AG04450 (cell line): ENCODE results near the gene SDHAF1. TPM values are rescaled to one million over a fixed set of nuclear protein-coding genes. Genes with fewer than 3 reads are reported as not detected.
"Not testable (repeated sequence)": the region's sequence is repeated elsewhere in the genome, so short reads cannot be mapped to it uniquely, and the experiment has no call there.

Experiments
- CTCF ChIA-PET: fragments of 300-600, 350-600 bp; formaldehyde crosslinking; extraction: SDS; loops from one replicate; lab custom pipeline; 2022; ENCODE audit warnings: antibody characterized with exemption, inconsistent platforms; lab: Charles Lee
- POLR2A ChIA-PET: fragments of 350-600 bp; formaldehyde crosslinking; extraction: SDS; loops from one replicate; lab custom pipeline; 2021; ENCODE audit warnings: antibody characterized with exemption, inconsistent platforms; lab: Yijun Ruan, JAX
- DNase-seq: peaks from one replicate; pipeline ENCODE4 v3.0.0-alpha.2; 2011; ENCODE audit warnings: low read depth, low spot score
- H3K27ac ChIP-seq: one replicate; pipeline ENCODE4 v1.5.1; 2012; ENCODE audit warnings: low read depth, low read length, control low read depth
- H3K27me3 ChIP-seq: one replicate; pipeline ENCODE4 v1.6.0; 2012; ENCODE audit warnings: low read length; ENCODE audit not compliant: control insufficient read depth, insufficient read depth
- H3K4me3 ChIP-seq: 2 replicates; pipeline ENCODE4 v1.5.1; 2011; ENCODE audit warnings: mild to moderate bottlenecking, low read depth, low read length, control low read depth
- H3K9me3 ChIP-seq: 2 replicates; pipeline ENCODE4 v1.5.1; 2012; ENCODE audit warnings: low read length; ENCODE audit not compliant: control insufficient read depth, insufficient read depth
- polyA plus RNA-seq: library from polyadenylated mRNA; depleted of rRNA; stranded (reverse); fragments of >200 nt; gene quantifications from 2 replicates; pipeline ENCODE4 v1.2.3, GENCODE V29; 2011; rRNA removed
- small RNA-seq: library from RNA; depleted of rRNA; stranded (forward); fragments of <200 nt; gene quantifications from one replicate; pipeline ENCODE3, GENCODE V24; 2012; ENCODE audit warnings: low read depth; ENCODE audit not compliant: insufficient read length
- TF ChIP-seq, protein P1 (sequence below): IDR thresholded peaks from 2 replicates; pipeline ENCODE4 v1.5.1; 2011; ENCODE audit warnings: low read depth, low read length, control low read depth, inconsistent platforms

The SDHAF1 gene
- polyA plus RNA-seq, 1 experiment: 7.5 TPM

GRCh38 chr19:36040495-36040894 lies 45.5 kb downstream of the SDHAF1 start:
- no peaks in the 10 kb centered on the region; the same call in 1 of the 2 replicates for H3K9me3 ChIP-seq
- H3K4me3 ChIP-seq: no peak overlapping the region
- H3K27me3 ChIP-seq: no peaks in the 10 kb centered on the region
- TF ChIP-seq, protein P1, sequence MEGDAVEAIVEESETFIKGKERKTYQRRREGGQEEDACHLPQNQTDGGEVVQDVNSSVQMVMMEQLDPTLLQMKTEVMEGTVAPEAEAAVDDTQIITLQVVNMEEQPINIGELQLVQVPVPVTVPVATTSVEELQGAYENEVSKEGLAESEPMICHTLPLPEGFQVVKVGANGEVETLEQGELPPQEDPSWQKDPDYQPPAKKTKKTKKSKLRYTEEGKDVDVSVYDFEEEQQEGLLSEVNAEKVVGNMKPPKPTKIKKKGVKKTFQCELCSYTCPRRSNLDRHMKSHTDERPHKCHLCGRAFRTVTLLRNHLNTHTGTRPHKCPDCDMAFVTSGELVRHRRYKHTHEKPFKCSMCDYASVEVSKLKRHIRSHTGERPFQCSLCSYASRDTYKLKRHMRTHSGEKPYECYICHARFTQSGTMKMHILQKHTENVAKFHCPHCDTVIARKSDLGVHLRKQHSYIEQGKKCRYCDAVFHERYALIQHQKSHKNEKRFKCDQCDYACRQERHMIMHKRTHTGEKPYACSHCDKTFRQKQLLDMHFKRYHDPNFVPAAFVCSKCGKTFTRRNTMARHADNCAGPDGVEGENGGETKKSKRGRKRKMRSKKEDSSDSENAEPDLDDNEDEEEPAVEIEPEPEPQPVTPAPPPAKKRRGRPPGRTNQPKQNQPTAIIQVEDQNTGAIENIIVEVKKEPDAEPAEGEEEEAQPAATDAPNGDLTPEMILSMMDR: no peak
- ChIA-PET POLR2A (no interaction called here), CTCF (no interaction called here)
- DNase-seq: no peak
- H3K27ac ChIP-seq: no peak overlapping the region

DNA sequence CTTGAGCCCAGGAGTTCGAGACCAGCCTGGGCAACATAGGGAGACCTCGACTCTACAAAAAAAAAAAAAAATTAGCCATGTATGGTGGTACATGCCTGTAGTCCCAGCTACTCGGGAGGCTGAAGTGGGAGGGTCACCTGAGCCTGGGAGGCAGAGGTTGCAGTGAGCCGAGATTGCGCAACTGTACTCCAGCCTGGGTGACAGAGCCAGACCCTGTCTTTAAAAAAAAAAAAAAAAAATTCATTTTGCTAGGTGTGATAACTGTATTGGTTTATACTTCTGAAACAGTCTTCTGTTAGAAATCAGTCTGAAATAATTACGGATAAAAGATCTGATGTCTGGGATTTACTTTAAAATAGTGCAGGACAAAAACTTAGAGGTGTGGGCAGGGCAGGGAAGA lies 46.1 kb downstream of the SDHAF1 start:
- H3K27ac ChIP-seq, H3K9me3 ChIP-seq, DNase-seq, CTCF ChIA-PET, H3K4me3 ChIP-seq, H3K27me3 ChIP-seq: not testable (repeated sequence)
- POLR2A ChIA-PET: interaction anchor here (1.1 to 1.2 kb wide), 2 partner anchors 13 to 27 kb away, joined by 10 to 18 read pairs; partner anchors contain the start of genes ALKBH6, THAP8 and WDR62

DNA sequence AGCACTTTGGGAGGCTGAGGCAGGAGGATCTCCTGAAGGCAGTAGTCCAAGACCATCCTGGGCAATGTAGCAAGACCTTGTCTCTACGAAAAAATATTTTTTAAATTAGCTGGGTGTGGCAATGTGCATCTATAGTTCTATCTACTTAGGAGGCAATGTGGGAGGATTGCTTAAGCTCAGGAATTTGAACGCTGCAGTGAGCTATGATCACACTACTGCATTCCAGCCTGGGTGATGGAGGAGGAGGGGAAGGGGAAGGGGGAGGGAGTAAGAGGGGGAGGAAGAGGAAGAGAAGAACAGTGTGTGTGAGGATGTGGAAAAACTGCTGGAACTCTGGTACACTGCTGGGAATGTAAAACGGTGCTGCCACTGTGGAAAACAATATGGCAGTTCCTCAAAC lies 46.8 kb downstream of the SDHAF1 start:
- TF ChIP-seq, protein P1: no peak
- Histone ChIP-seq H3K9me3 (no peaks in the 10 kb centered on the region; the same call in 1 of the 2 replicates), H3K27ac (peak overlapping the region; percentile 59), H3K27me3 (no peaks in the 10 kb centered on the region), H3K4me3 (no peak overlapping the region)
- CTCF ChIA-PET: no interaction called here
- DNase-seq: peak; percentile 59
- POLR2A ChIA-PET: interaction anchor here (0.6 to 1.2 kb wide), 5 partner anchors 12 to 132 kb away, joined by 3 to 18 read pairs (median 4); partner anchors contain the start of genes ALKBH6, THAP8 and WDR62

DNA sequence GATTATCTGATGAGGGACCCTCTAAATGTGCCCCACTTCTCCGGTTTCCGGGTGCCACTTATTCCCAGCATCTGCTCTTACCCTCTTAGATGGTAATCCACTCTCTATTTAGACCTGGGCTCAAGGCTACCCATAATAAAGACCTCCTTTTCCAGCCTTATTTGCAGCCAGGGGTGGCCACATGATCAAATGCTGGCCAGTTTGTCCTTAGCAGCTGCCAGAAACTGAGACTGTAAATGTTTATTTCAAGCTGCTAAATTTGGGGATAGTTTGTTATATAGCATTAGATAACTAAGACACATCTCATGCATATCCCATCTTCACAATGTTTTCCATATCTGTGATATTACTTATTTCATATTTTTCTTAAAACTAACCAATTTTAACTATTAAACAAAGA lies 49.0 kb downstream of the SDHAF1 start:
- DNase-seq: no peak
- no peak overlapping the region for H3K4me3 ChIP-seq
- CTCF ChIA-PET: interaction anchor here (1.2 kb wide), 1 partner anchor 10 kb away, joined by 3 read pairs; the partner anchor contains the start of gene THAP8
- H3K27me3 ChIP-seq: no peaks in the 10 kb centered on the region
- H3K9me3 ChIP-seq: no peaks in the 10 kb centered on the region; the same call in 1 of the 2 replicates
- POLR2A ChIA-PET: interaction anchor here (1.3 kb wide), 1 partner anchor 10 kb away, joined by 4 read pairs; the partner anchor contains the start of gene THAP8
- H3K27ac ChIP-seq: no peak overlapping the region
- TF ChIP-seq, protein P1: no peak

Small RNA genes within 50 kb of the gene (small RNA-seq; reads per million reads assigned to genes)
- not detected for gene AF038458.1

Other genes starting within 250 kb of the SDHAF1 start
- 10.2 and 11.8 TPM in 2 replicates for gene U2AF1L4, start 249.8 kb upstream of the SDHAF1 start, polyA plus RNA-seq
- 41.0 and 52.7 TPM in 2 replicates for gene PSENEN, start 249.5 kb upstream of the SDHAF1 start, polyA plus RNA-seq
- 5.5 and 7.6 TPM in 2 replicates for gene LIN37, start 246.6 kb upstream of the SDHAF1 start, polyA plus RNA-seq
- gene HSPB6, start 238.2 kb upstream of the SDHAF1 start, polyA plus RNA-seq: 31.7 and 46.5 TPM in 2 replicates
- 5.2 and 7.1 TPM in 2 replicates for gene PROSER3, start 237.0 kb upstream of the SDHAF1 start, polyA plus RNA-seq
- 0.82 and 1.2 TPM in 2 replicates for gene ARHGAP33, start 219.6 kb upstream of the SDHAF1 start, polyA plus RNA-seq
- gene PRODH2, start 182.3 kb upstream of the SDHAF1 start, polyA plus RNA-seq: not detected in 2 replicates
- gene NPHS1, start 142.7 kb upstream of the SDHAF1 start, polyA plus RNA-seq: not detected in 2 replicates
- gene KIRREL2, start 138.3 kb upstream of the SDHAF1 start, polyA plus RNA-seq: not detected in 2 replicates
- 6.8 and 10.9 TPM in 2 replicates for gene APLP1, start 126.6 kb upstream of the SDHAF1 start, polyA plus RNA-seq
- 1.5 and 2.3 TPM in 2 replicates for gene NFKBID, start 94.6 kb upstream of the SDHAF1 start, polyA plus RNA-seq
- 0.31 and 0.42 TPM in 2 replicates for gene HCST, start 92.7 kb upstream of the SDHAF1 start, polyA plus RNA-seq
- gene TYROBP, start 86.9 kb upstream of the SDHAF1 start, polyA plus RNA-seq: not detected in 2 replicates
- 0.69 and 1.1 TPM in 2 replicates for gene LRFN3, start 58.8 kb upstream of the SDHAF1 start, polyA plus RNA-seq
- gene SYNE4, start 13.6 kb downstream of the SDHAF1 start, polyA plus RNA-seq: 0.07 and 0.14 TPM in 2 replicates
- 20.7 and 21.2 TPM in 2 replicates for gene ALKBH6, start 19.0 kb downstream of the SDHAF1 start, polyA plus RNA-seq
- gene CLIP3, start 37.7 kb downstream of the SDHAF1 start, polyA plus RNA-seq: 18.1 and 29.4 TPM in 2 replicates
- gene THAP8, start 59.1 kb downstream of the SDHAF1 start, polyA plus RNA-seq: 3.9 and 5.6 TPM in 2 replicates
- 1.1 and 1.2 TPM in 2 replicates for gene WDR62, start 59.7 kb downstream of the SDHAF1 start, polyA plus RNA-seq
- gene OVOL3, start 116.0 kb downstream of the SDHAF1 start, polyA plus RNA-seq: not detected in 2 replicates
- gene POLR2I, start 119.7 kb downstream of the SDHAF1 start, polyA plus RNA-seq: 37.7 and 62.9 TPM in 2 replicates
- 186 and 204 TPM in 2 replicates for gene TBCB, start 120.3 kb downstream of the SDHAF1 start, polyA plus RNA-seq
- gene CAPNS1, start 144.9 kb downstream of the SDHAF1 start, polyA plus RNA-seq: 895 and 966 TPM in 2 replicates
- 6.8 and 15.0 TPM in 2 replicates for gene COX7A1, start 157.3 kb downstream of the SDHAF1 start, polyA plus RNA-seq
- gene ZNF565, start 219.5 kb downstream of the SDHAF1 start, polyA plus RNA-seq: 3.3 and 3.4 TPM in 2 replicates
- 82.2 and 107 TPM in 2 replicates for gene ZNF146, start 219.9 kb downstream of the SDHAF1 start, polyA plus RNA-seq